Measurements from ENCODE around the gene C1QB.

The C1QB gene

DNA sequence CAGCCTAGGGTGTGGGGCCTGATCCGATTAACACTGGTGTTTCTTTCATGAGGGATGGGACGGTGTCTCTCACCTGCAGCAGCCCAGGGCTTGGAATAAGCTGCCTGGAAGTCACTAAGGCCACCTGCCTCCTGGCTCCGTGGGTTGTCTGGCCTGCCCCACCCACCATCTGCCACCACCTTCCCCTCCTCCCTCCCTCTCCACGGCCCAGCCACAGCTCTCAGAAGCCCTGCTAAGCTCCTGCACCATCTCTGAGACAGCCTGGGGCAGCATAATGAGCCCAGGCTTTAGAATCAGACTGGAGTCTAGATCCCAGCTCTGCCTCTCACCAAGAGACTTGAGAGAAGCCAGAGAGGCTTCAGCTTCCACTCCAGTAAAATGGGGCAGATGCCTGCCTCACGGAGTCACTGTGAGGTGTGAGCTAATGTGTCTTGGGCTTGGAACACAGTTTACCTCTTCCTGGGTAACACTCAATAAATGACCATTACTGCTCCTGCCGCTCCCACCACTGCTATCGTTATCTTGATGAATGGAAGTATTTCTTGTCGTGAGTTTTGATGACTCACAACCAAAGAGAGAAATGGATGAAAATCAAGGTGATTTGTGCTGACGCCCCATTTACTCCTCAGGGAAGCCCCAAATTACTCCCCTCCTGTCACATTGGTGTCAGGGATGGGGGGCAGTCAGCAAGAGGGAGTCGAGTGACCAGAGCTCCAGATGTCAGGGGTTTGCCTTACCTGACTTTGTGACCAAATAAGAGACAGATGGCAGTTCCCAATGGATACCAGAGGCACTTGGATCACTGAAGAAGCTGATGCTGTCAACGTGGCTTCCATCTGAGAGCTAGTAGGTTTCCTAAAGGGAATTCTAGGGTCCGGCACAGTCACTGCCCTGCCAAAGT lies 40.1 kb upstream of the C1QB start:
- H3K27me3 Mint-ChIP-seq (ENCODE audit: low read depth, poor library complexity) = peaks cover 87% of the 10 kb centered on the region
- TF ChIP-seq, protein P1, sequence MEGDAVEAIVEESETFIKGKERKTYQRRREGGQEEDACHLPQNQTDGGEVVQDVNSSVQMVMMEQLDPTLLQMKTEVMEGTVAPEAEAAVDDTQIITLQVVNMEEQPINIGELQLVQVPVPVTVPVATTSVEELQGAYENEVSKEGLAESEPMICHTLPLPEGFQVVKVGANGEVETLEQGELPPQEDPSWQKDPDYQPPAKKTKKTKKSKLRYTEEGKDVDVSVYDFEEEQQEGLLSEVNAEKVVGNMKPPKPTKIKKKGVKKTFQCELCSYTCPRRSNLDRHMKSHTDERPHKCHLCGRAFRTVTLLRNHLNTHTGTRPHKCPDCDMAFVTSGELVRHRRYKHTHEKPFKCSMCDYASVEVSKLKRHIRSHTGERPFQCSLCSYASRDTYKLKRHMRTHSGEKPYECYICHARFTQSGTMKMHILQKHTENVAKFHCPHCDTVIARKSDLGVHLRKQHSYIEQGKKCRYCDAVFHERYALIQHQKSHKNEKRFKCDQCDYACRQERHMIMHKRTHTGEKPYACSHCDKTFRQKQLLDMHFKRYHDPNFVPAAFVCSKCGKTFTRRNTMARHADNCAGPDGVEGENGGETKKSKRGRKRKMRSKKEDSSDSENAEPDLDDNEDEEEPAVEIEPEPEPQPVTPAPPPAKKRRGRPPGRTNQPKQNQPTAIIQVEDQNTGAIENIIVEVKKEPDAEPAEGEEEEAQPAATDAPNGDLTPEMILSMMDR (IDR thresholded peaks at IDR 0.05) = no peak

DNA sequence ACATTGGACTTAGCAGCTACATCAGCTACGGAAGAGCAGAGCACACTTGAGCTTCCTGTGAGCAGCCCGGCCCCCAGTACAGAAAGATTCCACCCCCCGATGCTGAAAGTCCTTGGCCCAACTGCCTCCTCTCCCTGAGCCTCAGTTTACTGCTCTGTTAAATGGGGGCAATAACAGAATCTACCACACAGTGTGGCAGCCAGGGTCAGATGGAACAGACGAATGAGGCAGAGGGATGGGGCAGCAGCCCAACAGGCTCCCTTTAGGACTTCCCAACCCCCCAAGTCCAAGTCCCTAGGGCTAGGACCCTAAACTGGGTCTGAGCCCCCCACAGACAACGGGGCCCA lies 39.5 kb upstream of the C1QB start:
- no peaks in the 10 kb centered on the region for H3K9me3 Mint-ChIP-seq
- DNase-seq = no peak
- TF ChIP-seq, protein P1 (IDR thresholded peaks at IDR 0.05) = no peak
- H3K4me3 Mint-ChIP-seq = no peak overlapping the region
- no peak overlapping the region for H3K27ac Mint-ChIP-seq
- peaks cover 83% of the 10 kb centered on the region for H3K27me3 Mint-ChIP-seq (ENCODE audit: low read depth, poor library complexity)
- no peaks in the 10 kb centered on the region for H3K36me3 Mint-ChIP-seq (ENCODE audit: low read depth)
- H3K4me1 Mint-ChIP-seq = no peaks in the 10 kb centered on the region

More for the DNA sequence above, 40.1 kb upstream of the C1QB start:
- no peaks in the 10 kb centered on the region for H3K4me1 Mint-ChIP-seq
- no peaks in the 10 kb centered on the region for H3K36me3 Mint-ChIP-seq (ENCODE audit: low read depth)
- H3K9me3 Mint-ChIP-seq = no peaks in the 10 kb centered on the region
- H3K4me3 Mint-ChIP-seq = no peak overlapping the region
- DNase-seq = no peak
- no peak overlapping the region for H3K27ac Mint-ChIP-seq

DNA sequence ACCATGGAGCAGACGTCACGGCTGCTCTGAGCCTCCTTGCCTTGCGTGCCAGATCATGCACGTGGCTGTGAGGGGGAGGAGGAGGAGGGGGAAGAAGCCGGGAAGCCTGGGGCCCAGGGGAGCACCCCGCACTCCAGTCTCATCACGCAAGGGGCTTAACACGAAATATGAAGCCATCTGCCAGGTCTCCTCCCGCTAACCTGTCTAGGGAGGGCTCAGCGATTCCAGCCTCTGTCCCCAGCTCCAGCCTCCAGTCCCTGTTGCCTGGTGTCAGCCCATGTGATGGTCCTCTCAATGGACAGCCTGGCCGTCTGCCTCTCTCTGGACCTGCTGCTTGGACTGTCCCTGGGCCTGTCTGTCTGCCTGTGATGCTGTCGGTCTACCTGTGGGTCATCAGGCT lies 39.1 kb upstream of the C1QB start:
- Mint-ChIP-seq H3K4me3 (no peak overlapping the region), H3K27me3 (ENCODE audit: low read depth, poor library complexity) (peaks cover 79% of the 10 kb centered on the region), H3K36me3 (ENCODE audit: low read depth) (no peaks in the 10 kb centered on the region), H3K27ac (no peak overlapping the region), H3K4me1 (no peaks in the 10 kb centered on the region), H3K9me3 (no peaks in the 10 kb centered on the region)
- no peak for DNase-seq
- TF ChIP-seq, protein P1 (IDR thresholded peaks at IDR 0.05) = no peak

DNA sequence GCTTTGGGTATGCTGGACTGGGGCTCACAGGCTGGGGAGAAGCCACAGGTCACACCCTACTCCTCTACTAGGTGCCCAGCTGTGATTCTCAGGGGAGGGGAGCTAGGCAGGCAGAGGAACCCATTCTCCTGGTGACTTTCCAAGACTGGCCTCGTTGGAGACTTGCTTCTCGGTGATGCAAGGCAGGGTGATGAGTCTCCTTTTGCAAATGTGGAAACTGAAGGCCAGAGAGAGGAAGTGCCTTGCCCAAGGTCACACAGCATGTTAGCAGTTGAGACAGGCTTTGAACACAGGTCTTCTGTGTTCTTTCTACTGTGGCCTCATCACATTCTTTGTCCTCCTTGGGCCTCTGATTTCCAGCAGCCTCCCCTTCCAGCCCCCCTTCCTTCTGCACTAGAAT lies 37.1 kb upstream of the C1QB start:
- TF ChIP-seq, protein P1 (IDR thresholded peaks at IDR 0.05) = no peak
- no peak overlapping the region for H3K4me3 Mint-ChIP-seq

DNA sequence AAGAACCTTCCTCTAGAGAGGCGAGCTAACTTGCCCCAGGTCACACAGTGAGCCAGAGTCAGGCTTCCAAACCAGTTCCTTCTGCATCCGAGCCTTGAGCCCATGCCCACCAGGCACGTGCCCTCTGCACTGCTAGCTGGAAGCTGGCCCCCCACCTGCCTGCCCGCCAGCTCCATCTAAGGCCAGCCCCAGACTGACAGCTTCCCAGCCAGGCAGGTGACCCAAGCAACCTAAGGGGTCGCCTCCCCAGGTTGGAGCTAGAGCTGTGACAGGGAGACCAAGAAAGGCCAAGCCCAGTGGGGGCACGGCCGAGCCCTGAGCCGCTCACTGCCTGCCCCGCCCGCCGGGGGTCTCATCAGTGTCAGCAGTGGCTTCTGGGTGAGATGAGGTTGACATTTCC lies 36.5 kb upstream of the C1QB start:
- Mint-ChIP-seq H3K27me3 (ENCODE audit: low read depth, poor library complexity) (peaks cover 67% of the 10 kb centered on the region), H3K4me1 (no peaks in the 10 kb centered on the region)

More for the DNA sequence above, 37.1 kb upstream of the C1QB start:
- no peak for DNase-seq
- H3K4me1 Mint-ChIP-seq = no peaks in the 10 kb centered on the region
- H3K9me3 Mint-ChIP-seq = no peaks in the 10 kb centered on the region
- H3K27ac Mint-ChIP-seq = no peak overlapping the region
- no peaks in the 10 kb centered on the region for H3K36me3 Mint-ChIP-seq (ENCODE audit: low read depth)
- peaks cover 70% of the 10 kb centered on the region for H3K27me3 Mint-ChIP-seq (ENCODE audit: low read depth, poor library complexity)

More for the DNA sequence above, 36.5 kb upstream of the C1QB start:
- TF ChIP-seq, protein P1 (IDR thresholded peaks at IDR 0.05) = no peak
- Mint-ChIP-seq H3K9me3 (no peaks in the 10 kb centered on the region), H3K27ac (no peak overlapping the region), H3K36me3 (ENCODE audit: low read depth) (no peaks in the 10 kb centered on the region), H3K4me3 (no peak overlapping the region)
- DNase-seq = no peak
